Middle frontal gyrus (tissue), 1 donor: ENCODE data around the gene SEC22C.
A peak's percentile ranks its signal among the peaks of the same experiment; 100 is the strongest.

ENCODE experiments used
- DNase-seq: peaks from one replicate; pipeline ENCODE4 v3.0.0-alpha.2; 2015; ENCODE audit warnings: low spot score; ENCODE audit errors: extremely low spot score

SEC22C gene

DNA sequence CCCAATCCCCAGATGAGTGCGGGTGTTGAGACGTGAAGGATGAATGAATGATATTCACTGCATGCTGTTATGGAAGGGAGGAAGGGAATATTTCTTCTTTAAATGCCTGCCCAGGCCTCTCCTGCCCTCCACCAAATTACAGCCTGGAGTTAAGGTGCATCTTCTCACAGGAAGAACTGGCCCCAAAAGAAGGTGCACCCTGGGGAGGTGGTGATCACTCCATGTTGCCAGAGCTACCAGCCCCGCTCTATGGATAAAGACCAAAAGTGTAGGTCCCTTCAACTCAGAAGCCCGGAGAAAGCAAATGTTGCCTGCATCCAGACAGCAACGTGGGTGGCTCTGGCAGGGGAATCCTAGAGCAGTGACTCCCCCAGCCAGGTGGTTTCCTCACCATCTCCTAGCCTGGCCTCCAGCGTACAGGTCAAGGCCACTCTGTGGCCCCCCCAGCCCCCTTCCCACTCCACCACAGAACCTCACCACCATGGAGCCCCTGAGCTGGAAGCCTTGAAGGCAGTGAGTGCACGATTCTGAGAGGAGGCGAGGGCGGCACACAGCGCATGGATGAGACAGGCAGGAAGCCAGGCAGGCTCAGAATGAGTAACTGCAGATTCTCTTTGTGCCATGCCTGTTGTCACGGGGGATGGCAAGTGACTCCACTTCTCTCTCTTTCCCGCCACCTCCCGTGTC lies 82.8 kb downstream of the SEC22C start:
- DNase-seq: peak; percentile 66

DNA sequence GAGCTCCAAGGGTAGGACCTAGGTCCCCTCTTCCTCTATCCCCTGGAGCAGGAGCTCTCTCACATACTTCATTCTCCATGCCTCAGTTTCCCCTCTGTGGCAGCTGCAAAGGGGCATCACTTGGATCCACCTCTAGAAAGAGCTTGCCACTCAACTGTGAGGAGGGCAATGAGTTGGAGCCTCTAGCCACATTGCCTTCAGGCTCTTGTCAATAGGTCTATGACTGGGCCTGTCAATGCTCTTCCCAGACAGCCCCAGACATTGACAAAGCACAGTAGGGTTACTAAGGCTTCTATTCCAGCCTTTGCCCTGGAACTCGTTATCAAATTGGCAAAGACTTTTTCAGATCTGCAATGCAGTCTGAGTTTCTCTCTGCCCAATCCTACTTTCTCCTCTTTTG lies 83.7 kb downstream of the SEC22C start:
- no peak for DNase-seq
